ENCODE measurements around the gene INPP5A.

- TF ChIP-seq CTCF (IDR thresholded peaks at IDR 0.05) (no peak), POLR2A (IDR thresholded peaks at IDR 0.05) (no peak)
Observed at GRCh38 chr10:132562916-132563456, 25.4 kb downstream of the INPP5A start.

Data from lower leg skin (tissue), 3 donors.